BLaER1 treated with 17β-estradiol and CSF1 and Interleukin-3, amounts not matched to agents 10 nM and 100 nM (cell line): ENCODE measurements around the gene KRTCAP2.
"Not testable (repeated sequence)": the region's sequence is repeated elsewhere in the genome, so short reads cannot be mapped to it uniquely, and the experiment has no call there.

ENCODE experiments used
- H3K27ac ChIP-seq, 11 experiments: shearing (Covaris generic); formaldehyde crosslinking; 2 replicates each; pipeline ENCODE4 v1.8.1; 2022
- H3K27me3 ChIP-seq, 11 experiments: shearing (Covaris generic); formaldehyde crosslinking; 2 replicates each; pipeline ENCODE4 v1.8.1; 2022
- H3K36me3 ChIP-seq, 11 experiments: shearing (Covaris generic); formaldehyde crosslinking; 2 replicates each; pipeline ENCODE4 v1.8.1; 2022
- H3K4me1 ChIP-seq, 10 experiments: shearing (Covaris generic); formaldehyde crosslinking; 2 replicates each; pipeline ENCODE4 v1.8.1; 2022
- H3K4me2 ChIP-seq, 11 experiments: shearing (Covaris generic); formaldehyde crosslinking; 2 replicates each; pipeline ENCODE4 v1.8.1; 2022
- H3K4me3 ChIP-seq, 10 experiments: shearing (Covaris generic); formaldehyde crosslinking; 2 replicates each; pipeline ENCODE4 v1.8.1; 2022
- H3K9ac ChIP-seq, 11 experiments: shearing (Covaris generic); formaldehyde crosslinking; 2 replicates each; pipeline ENCODE4 v1.8.1; 2022
- H3K9me3 ChIP-seq, 11 experiments: shearing (Covaris generic); formaldehyde crosslinking; replicated peaks in 1 of 11; 2 replicates each; pipeline ENCODE4 v1.8.1; 2022
- H4K20me1 ChIP-seq, 11 experiments: shearing (Covaris generic); formaldehyde crosslinking; 2 replicates each; pipeline ENCODE4 v1.8.1; 2022
- Cebpa-rat ChIP-seq, 11 experiments: shearing (Covaris generic); IDR thresholded peaks; 2 replicates each; pipeline ENCODE4 v1.8.1; 2022

The KRTCAP2 gene

GRCh38 chr1:155195201-155196102, 22.3 kb upstream of the KRTCAP2 start:
- peak overlapping the region in 3 of 11 experiments; percentile 13 to 95 (median 89); a peak in 4 of 22 replicates for H3K27ac ChIP-seq
- peak overlapping the region; percentile 77 to 98 (median 95) for H3K4me2 ChIP-seq

GRCh38 chr1:155193991-155194240, 20.8 kb upstream of the KRTCAP2 start:
- not testable (repeated sequence) for H3K9me3 ChIP-seq, H4K20me1 ChIP-seq, H3K27me3 ChIP-seq
- peak overlapping the region; percentile 65 to 91 (median 82) for H3K9ac ChIP-seq
- H3K4me2 ChIP-seq: peak overlapping the region; percentile 77 to 98 (median 95)
- H3K27ac ChIP-seq: peak overlapping the region; percentile 75 to 95 (median 84)
- peak overlapping the region; percentile 48 to 69 (median 56) for H3K4me3 ChIP-seq
- H3K36me3 ChIP-seq: peaks cover 0 to 24% (median 11%) of the 10 kb centered on the region in 11 experiments; a peak in 11 of 22 replicates
- H3K4me1 ChIP-seq: peaks cover 31 to 44% (median 38%) of the 10 kb centered on the region in 10 experiments

More at GRCh38 chr1:155195201-155196102, 22.3 kb upstream of the KRTCAP2 start:
- no peaks in the 10 kb centered on the region for H3K9me3 ChIP-seq
- no peaks in the 10 kb centered on the region for H3K27me3 ChIP-seq
- H3K9ac ChIP-seq: peak overlapping the region in 10 of 11 experiments; percentile 50 to 91 (median 80); a peak in 15 of 22 replicates
- peaks cover 31 to 44% (median 38%) of the 10 kb centered on the region in 10 experiments for H3K4me1 ChIP-seq
- H4K20me1 ChIP-seq: no peaks in the 10 kb centered on the region
- peak overlapping the region; percentile 48 to 69 (median 56); a peak in 18 of 20 replicates for H3K4me3 ChIP-seq
- peaks cover 0 to 27% (median 11%) of the 10 kb centered on the region in 11 experiments; a peak in 11 of 22 replicates for H3K36me3 ChIP-seq
- TF ChIP-seq Cebpa-rat (IDR thresholded peaks at IDR 0.05): no peak

- Histone ChIP-seq H3K4me1 (peaks cover 31 to 44% (median 38%) of the 10 kb centered on the region in 10 experiments), H3K9me3 (no peaks in the 10 kb centered on the region), H3K27ac (peak overlapping the region; percentile 75 to 95 (median 84)), H3K27me3 (no peaks in the 10 kb centered on the region), H3K4me2 (peak overlapping the region; percentile 77 to 98 (median 95)), H3K36me3 (peaks cover 0 to 22% (median 10%) of the 10 kb centered on the region in 11 experiments; a peak in 11 of 22 replicates), H3K9ac (peak overlapping the region; percentile 65 to 91 (median 82)), H4K20me1 (no peaks in the 10 kb centered on the region), H3K4me3 (peak overlapping the region; percentile 48 to 69 (median 56))
- TF ChIP-seq Cebpa-rat (IDR thresholded peaks at IDR 0.05): no peak
Observed at GRCh38 chr1:155193275-155193990, 20.3 kb upstream of the KRTCAP2 start.

GRCh38 chr1:155192346-155193274, 19.5 kb upstream of the KRTCAP2 start:
- peak overlapping the region; percentile 65 to 91 (median 82) for H3K9ac ChIP-seq
- no peaks in the 10 kb centered on the region for H3K9me3 ChIP-seq
- peak overlapping the region; percentile 48 to 69 (median 56) for H3K4me3 ChIP-seq
- H3K27me3 ChIP-seq: no peaks in the 10 kb centered on the region
- no peaks in the 10 kb centered on the region for H4K20me1 ChIP-seq
- peaks cover 0 to 14% (median 9%) of the 10 kb centered on the region in 11 experiments; a peak in 8 of 22 replicates for H3K36me3 ChIP-seq
- TF ChIP-seq Cebpa-rat (IDR thresholded peaks at IDR 0.05): no peak
- peak overlapping the region; percentile 75 to 95 (median 84) for H3K27ac ChIP-seq
- H3K4me2 ChIP-seq: peak overlapping the region; percentile 77 to 98 (median 95)
- peaks cover 31 to 49% (median 40%) of the 10 kb centered on the region in 10 experiments for H3K4me1 ChIP-seq

GRCh38 chr1:155191904-155192303, 18.8 kb upstream of the KRTCAP2 start:
- Histone ChIP-seq H4K20me1 (no peaks in the 10 kb centered on the region), H3K9ac (peak overlapping the region in 6 of 11 experiments; percentile 29 to 91 (median 55); a peak in 5 of 22 replicates), H3K4me3 (no peak overlapping the region), H3K4me1 (peaks cover 35 to 56% (median 47%) of the 10 kb centered on the region in 10 experiments), H3K9me3 (no peaks in the 10 kb centered on the region), H3K27ac (peak overlapping the region in 7 of 11 experiments; percentile 25 to 95 (median 89); a peak in 12 of 22 replicates), H3K36me3 (peaks cover 0 to 6% (median 2%) of the 10 kb centered on the region in 11 experiments; a peak in 4 of 22 replicates), H3K4me2 (peak overlapping the region; percentile 47 to 98 (median 94); a peak in 18 of 22 replicates), H3K27me3 (no peaks in the 10 kb centered on the region)
- no peak for TF ChIP-seq Cebpa-rat (IDR thresholded peaks at IDR 0.05)

- H4K20me1 ChIP-seq, H3K9ac ChIP-seq, H3K4me3 ChIP-seq, H3K27ac ChIP-seq, H3K36me3 ChIP-seq, H3K9me3 ChIP-seq, H3K4me2 ChIP-seq, H3K27me3 ChIP-seq: not testable (repeated sequence)
- peaks cover 46 to 60% (median 56%) of the 10 kb centered on the region in 10 experiments for H3K4me1 ChIP-seq
Observed at GRCh38 chr1:155189926-155190325, 16.8 kb upstream of the KRTCAP2 start.

- H3K4me1 ChIP-seq: peaks cover 54 to 65% (median 61%) of the 10 kb centered on the region in 10 experiments
- H3K9me3 ChIP-seq: no peaks in the 10 kb centered on the region
Observed at GRCh38 chr1:155188268-155188667, 15.2 kb upstream of the KRTCAP2 start.

GRCh38 chr1:155187456-155187891, 14.4 kb upstream of the KRTCAP2 start:
- H3K4me1 ChIP-seq: peaks cover 47 to 63% (median 59%) of the 10 kb centered on the region in 10 experiments
- peak overlapping the region in 6 of 11 experiments; percentile 1 to 88 (median 9); a peak in 3 of 22 replicates for H3K27ac ChIP-seq
- peaks cover 0 to 6% (median 0%) of the 10 kb centered on the region in 11 experiments; a peak in 2 of 22 replicates for H4K20me1 ChIP-seq
- TF ChIP-seq Cebpa-rat (IDR thresholded peaks at IDR 0.05): no peak
- H3K4me2 ChIP-seq: peak overlapping the region in 9 of 11 experiments; percentile 77 to 97 (median 92); a peak in 16 of 22 replicates
- no peaks in the 10 kb centered on the region for H3K27me3 ChIP-seq
- H3K4me3 ChIP-seq: no peak overlapping the region
- H3K9ac ChIP-seq: peak overlapping the region in 2 of 11 experiments; percentile 6 to 36; a peak in 1 of 22 replicates
- H3K36me3 ChIP-seq: peaks cover 0 to 16% (median 8%) of the 10 kb centered on the region in 11 experiments; a peak in 13 of 22 replicates
- H3K9me3 ChIP-seq: no peaks in the 10 kb centered on the region

More at GRCh38 chr1:155188268-155188667, 15.2 kb upstream of the KRTCAP2 start:
- no peak overlapping the region for H3K4me2 ChIP-seq
- no peak overlapping the region for H3K4me3 ChIP-seq
- no peaks in the 10 kb centered on the region for H3K27me3 ChIP-seq
- peak overlapping the region in 1 of 11 experiments; percentile 23; a peak in 1 of 22 replicates for H3K27ac ChIP-seq
- H3K9ac ChIP-seq: no peak overlapping the region
- H3K36me3 ChIP-seq: peaks cover 0 to 12% (median 6%) of the 10 kb centered on the region in 11 experiments; a peak in 6 of 22 replicates
- H4K20me1 ChIP-seq: peaks cover 0 to 6% (median 0%) of the 10 kb centered on the region in 11 experiments; a peak in 2 of 22 replicates
- no peak for TF ChIP-seq Cebpa-rat (IDR thresholded peaks at IDR 0.05)
